Measurements from ENCODE around the gene PIP5KL1.

PIP5KL1 gene

DNA sequence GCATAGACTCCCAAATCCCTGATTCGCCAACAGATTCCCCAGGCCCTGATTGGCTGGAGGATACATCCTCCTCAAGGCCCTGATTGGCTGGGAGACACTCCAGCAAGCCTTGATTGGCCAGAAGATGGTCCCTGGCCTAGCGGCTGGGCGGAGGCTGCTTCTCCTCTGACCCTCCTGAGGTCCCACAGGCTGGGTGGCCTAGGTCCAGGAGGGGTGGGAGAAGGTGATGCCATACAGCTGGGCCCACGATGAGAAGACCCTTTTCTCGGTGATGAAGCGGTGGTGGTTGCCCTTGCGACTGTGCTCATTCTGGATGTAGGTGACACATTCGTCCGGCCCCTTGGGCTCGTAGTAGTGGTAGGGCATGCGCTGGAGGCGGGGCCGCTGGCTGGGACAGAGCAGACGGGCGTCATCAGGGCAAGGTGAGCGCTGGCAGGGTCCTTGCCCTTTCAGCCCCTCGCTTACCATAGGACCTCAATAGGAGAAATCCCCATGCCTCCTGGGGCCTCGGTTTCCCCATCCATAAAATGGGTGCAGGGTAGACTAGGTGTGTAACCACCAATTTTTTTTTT, 44.1 kb downstream of the PIP5KL1 start:
- Histone ChIP-seq H2AFZ (ENCODE audit: low read length) (no peak overlapping the region), H4K20me1 (ENCODE audit: insufficient read depth, low read length) (no peaks in the 10 kb centered on the region), H3F3A (ENCODE audit: insufficient read depth, low read length) (no peaks in the 10 kb centered on the region), H3K79me2 (ENCODE audit: insufficient read depth, low read length) (no peaks in the 10 kb centered on the region), H3K9ac (ENCODE audit: low read length) (no peak overlapping the region), H3K4me1 (ENCODE audit: insufficient read depth, low read length, severe bottlenecking) (peaks cover 28% of the 10 kb centered on the region), H3K9me3 (ENCODE audit: low read length) (no peaks in the 10 kb centered on the region), H3K36me3 (ENCODE audit: insufficient read depth, low read length) (peaks cover 42% of the 10 kb centered on the region), H3K4me3 (ENCODE audit: low read depth, low read length, poor library complexity, severe bottlenecking) (no peak overlapping the region), H3K9me2 (ENCODE audit: low read depth, low read length) (no peaks in the 10 kb centered on the region), H3K27ac (ENCODE audit: low read depth, low read length, poor library complexity, severe bottlenecking) (no peak overlapping the region), H3K27me3 (ENCODE audit: insufficient read depth, low read length) (no peaks in the 10 kb centered on the region), H3K4me2 (ENCODE audit: low read length) (no peak overlapping the region)
- TF ChIP-seq, protein P1, sequence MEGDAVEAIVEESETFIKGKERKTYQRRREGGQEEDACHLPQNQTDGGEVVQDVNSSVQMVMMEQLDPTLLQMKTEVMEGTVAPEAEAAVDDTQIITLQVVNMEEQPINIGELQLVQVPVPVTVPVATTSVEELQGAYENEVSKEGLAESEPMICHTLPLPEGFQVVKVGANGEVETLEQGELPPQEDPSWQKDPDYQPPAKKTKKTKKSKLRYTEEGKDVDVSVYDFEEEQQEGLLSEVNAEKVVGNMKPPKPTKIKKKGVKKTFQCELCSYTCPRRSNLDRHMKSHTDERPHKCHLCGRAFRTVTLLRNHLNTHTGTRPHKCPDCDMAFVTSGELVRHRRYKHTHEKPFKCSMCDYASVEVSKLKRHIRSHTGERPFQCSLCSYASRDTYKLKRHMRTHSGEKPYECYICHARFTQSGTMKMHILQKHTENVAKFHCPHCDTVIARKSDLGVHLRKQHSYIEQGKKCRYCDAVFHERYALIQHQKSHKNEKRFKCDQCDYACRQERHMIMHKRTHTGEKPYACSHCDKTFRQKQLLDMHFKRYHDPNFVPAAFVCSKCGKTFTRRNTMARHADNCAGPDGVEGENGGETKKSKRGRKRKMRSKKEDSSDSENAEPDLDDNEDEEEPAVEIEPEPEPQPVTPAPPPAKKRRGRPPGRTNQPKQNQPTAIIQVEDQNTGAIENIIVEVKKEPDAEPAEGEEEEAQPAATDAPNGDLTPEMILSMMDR (IDR thresholded peaks at IDR 0.05; ENCODE audit: low read length), result no peak
- no peak for TF ChIP-seq EZH2 (IDR thresholded peaks at IDR 0.05; ENCODE audit: borderline replicate concordance, low read length)

DNA sequence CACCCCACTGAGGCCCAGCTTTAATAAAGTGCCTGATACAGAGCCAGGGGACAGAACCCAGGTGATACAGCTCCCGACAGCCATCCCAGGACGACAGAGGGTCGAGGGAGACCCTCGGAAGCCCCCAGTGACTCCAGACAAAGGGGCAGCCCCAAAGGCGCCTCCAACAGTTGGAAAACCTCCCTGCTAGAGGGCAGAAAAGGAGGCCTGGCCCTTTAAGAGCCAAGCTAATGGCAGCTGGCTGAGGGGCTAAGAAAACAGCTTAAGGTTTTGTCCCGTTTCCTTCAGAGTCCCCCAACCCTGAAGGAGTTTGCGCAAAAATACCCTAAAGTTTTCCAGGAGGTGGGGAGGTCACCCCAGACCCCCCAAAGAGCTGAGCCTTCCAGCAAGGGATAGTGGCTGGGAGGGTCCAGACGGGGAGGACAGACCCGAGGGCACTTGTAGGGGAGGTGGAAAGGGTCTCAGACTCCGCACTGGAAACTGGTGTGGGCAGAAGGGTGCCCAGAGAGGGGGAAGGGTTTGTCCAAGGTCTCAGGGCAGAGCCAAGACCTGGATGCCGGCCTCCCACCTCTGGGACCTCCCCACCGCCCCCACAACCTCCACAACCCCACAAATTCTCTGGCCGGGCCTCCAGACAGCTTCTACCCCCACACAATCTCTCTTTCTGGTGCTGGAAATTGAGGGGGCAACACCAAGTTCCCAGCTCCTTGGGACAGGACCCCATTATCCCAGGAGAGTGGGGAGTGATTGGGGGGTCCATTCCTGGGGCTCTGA, 44.9 kb downstream of the PIP5KL1 start:
- Histone ChIP-seq H3F3A (ENCODE audit: insufficient read depth, low read length) (no peaks in the 10 kb centered on the region), H3K9ac (ENCODE audit: low read length) (no peak overlapping the region; the same call in 1 of the 2 replicates), H3K27me3 (ENCODE audit: insufficient read depth, low read length) (no peaks in the 10 kb centered on the region), H4K20me1 (ENCODE audit: insufficient read depth, low read length) (no peaks in the 10 kb centered on the region), H3K27ac (ENCODE audit: low read depth, low read length, poor library complexity, severe bottlenecking) (peak overlapping the region; percentile 68), H3K4me2 (ENCODE audit: low read length) (peak overlapping the region; percentile 1; the same call in 1 of the 2 replicates), H3K79me2 (ENCODE audit: insufficient read depth, low read length) (no peaks in the 10 kb centered on the region), H3K36me3 (ENCODE audit: insufficient read depth, low read length) (peaks cover 35% of the 10 kb centered on the region), H3K9me3 (ENCODE audit: low read length) (no peaks in the 10 kb centered on the region), H3K4me1 (ENCODE audit: insufficient read depth, low read length, severe bottlenecking) (peaks cover 28% of the 10 kb centered on the region), H2AFZ (ENCODE audit: low read length) (no peak overlapping the region), H3K9me2 (ENCODE audit: low read depth, low read length) (no peaks in the 10 kb centered on the region), H3K4me3 (ENCODE audit: low read depth, low read length, poor library complexity, severe bottlenecking) (no peak overlapping the region)
- TF ChIP-seq EZH2 (IDR thresholded peaks at IDR 0.05; ENCODE audit: borderline replicate concordance, low read length), result no peak
- TF ChIP-seq, protein P1 (IDR thresholded peaks at IDR 0.05; ENCODE audit: low read length), result no peak

DNA sequence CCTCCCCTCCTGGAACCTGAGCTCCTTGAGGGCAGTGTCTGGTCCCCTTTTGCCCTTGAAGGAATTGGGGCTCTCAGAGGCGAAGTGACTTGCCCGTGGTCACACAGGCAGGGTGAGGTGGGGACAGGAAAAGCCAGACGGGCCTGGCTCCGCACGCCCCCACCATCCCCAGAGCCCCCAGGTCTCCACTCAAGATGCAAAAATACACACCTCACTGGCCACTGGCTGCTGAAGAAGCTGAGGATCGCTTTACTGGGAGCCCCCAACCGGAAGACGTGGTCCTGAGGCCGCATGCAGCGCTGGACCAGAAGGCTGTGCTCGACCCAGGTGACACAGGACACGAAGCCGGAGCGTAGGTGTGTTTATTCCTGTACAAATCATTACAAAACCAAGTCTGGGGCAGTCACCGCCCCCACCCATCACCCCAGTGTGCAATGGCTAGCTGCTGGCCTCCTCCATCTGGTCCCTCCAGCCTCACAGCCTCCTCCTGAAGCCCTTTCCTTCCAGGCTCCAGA, 45.5 kb downstream of the PIP5KL1 start:
- H3K27me3 ChIP-seq (ENCODE audit: insufficient read depth, low read length), result no peaks in the 10 kb centered on the region
- H3K4me1 ChIP-seq (ENCODE audit: insufficient read depth, low read length, severe bottlenecking), result peaks cover 33% of the 10 kb centered on the region
- H3K9ac ChIP-seq (ENCODE audit: low read length), result peak overlapping the region; percentile 19; the same call in 1 of the 2 replicates
- TF ChIP-seq, protein P1 (IDR thresholded peaks at IDR 0.05; ENCODE audit: low read length), result no peak
- TF ChIP-seq EZH2 (IDR thresholded peaks at IDR 0.05; ENCODE audit: borderline replicate concordance, low read length), result no peak
- H3K9me2 ChIP-seq (ENCODE audit: low read depth, low read length), result no peaks in the 10 kb centered on the region
- no peaks in the 10 kb centered on the region for H3F3A ChIP-seq (ENCODE audit: insufficient read depth, low read length)
- H2AFZ ChIP-seq (ENCODE audit: low read length), result no peak overlapping the region
- peak overlapping the region; percentile 68 for H3K27ac ChIP-seq (ENCODE audit: low read depth, low read length, poor library complexity, severe bottlenecking)
- H3K9me3 ChIP-seq (ENCODE audit: low read length), result no peaks in the 10 kb centered on the region
- no peaks in the 10 kb centered on the region for H3K79me2 ChIP-seq (ENCODE audit: insufficient read depth, low read length)
- no peak overlapping the region for H3K4me3 ChIP-seq (ENCODE audit: low read depth, low read length, poor library complexity, severe bottlenecking)
- H4K20me1 ChIP-seq (ENCODE audit: insufficient read depth, low read length), result no peaks in the 10 kb centered on the region
- peaks cover 29% of the 10 kb centered on the region for H3K36me3 ChIP-seq (ENCODE audit: insufficient read depth, low read length)
- peak overlapping the region; percentile 1; the same call in 1 of the 2 replicates for H3K4me2 ChIP-seq (ENCODE audit: low read length)
